Measurements from ENCODE around the gene EIF4A3.

EIF4A3 gene

DNA sequence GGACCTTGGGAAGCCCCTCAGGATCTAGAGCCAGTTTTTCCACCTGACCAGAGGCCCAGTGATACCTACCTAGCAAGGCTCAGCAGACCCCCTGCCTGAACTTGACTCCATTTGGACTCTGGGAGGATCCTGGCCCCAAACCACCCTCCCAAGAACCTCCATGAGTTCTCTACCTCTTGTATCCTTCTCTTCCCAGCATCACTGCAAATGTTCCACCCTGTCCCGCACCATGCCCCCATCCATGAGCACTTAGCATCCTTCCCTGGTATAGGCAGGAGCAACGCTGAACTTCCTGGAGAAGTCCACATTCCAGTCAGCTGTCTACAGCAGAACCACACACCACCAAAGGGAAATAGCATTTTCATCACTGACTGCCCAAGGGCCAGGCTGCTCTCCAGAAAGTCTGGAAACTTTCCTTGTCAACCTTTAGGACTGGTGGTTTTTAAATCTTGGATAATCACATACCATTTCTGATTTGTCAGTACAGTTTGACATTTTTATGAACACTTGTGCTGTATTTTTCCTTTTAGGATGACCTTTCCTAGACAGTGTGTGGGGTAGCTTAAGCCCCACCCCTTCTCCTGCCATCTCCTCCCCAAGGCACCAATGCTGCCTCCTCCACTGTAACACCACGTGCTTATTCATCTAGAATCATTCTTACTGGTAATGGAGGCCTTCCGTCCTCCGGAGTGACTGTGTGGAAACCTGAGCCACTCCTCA, 13.9 kb downstream of the EIF4A3 start:
- DNase-seq (ENCODE audit: low spot score) = no peak

DNA sequence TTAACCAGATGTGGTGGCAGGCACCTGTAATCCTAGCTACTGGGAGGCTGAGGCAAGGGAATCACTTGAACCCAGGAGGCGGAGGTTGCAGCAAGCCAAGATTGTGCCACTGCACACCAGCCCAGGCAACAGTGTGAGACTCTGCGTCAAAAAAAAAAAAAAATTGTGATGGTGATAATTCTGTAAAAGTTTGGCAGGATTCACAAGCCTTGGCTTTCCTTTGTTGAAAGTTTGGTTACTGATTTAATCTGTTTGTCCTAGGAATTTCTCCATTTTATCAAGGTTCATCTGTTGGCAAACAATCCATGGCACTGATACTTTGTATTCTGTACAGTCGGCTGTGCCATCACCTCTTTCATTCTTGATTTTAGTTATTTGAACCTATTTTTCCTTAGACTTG, 15.9 kb downstream of the EIF4A3 start:
- DNase-seq (ENCODE audit: low spot score) = no peak

DNA sequence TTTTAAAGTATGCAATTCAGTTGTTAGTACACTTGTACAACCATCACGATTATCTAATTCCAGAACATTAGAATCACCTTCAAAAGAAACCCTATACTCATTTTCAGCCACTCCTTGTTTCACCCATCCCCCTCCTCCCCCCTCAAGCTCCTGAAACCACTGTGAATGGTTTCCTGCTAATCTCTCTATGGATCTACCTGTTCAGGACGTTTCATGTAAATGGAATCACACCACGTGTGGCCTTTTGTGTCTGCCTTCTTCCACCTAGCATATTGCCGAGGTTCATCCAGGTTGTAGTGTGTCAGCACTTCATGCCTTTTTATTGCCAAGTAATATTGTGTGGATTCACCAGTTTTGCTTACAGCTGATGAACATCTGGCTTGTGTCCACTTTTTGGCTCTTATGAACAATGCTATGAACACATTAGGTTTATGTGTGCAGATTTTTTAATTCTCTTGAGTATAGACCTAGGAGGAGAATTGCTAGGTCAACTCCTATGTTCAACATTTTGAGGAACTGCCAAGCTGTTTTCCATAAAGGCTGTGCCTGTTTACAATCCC, 17.8 kb downstream of the EIF4A3 start:
- no peak for DNase-seq (ENCODE audit: low spot score)

- no peak for DNase-seq (ENCODE audit: low spot score)
These were observed 20.5 kb downstream of the EIF4A3 start for GRCh38 chr17:80126449-80126715.

DNA sequence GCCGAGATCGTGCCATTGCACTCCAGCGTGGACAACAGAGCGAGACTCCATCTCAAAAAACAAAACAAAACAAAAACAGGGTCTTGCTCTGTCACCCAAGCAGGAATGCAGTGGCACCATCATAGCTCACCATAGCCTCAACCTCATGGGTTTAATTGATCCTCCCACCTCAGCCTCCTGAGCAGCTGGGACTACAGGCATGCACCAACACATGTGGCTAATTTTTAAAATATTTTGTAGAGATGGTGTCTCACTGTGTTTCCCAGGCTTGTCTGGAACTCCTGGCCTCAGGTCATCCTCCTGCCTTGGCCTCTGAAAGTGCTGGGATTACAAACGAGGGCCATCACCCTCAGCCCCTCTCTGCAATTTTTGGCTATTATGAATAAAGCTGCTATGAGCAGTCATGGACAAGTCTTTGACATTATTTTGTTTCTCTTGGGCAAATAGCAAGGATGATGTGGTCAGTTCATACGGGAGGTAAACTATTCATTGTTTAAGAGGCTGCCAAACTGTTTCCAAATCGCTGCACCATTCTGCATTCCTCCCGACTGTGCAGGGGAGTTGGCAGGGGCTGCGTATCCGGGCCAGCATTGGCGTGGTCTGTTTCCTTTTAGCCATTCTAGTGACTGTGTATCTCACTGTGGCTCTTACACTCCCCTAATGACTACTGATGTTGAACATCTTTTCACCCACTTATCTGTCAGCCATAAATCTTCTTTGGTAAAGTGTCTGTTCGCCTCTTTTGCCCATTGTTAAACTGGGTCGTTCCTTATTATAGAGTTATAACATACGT, 21.1 kb downstream of the EIF4A3 start:
- DNase-seq (ENCODE audit: low spot score) = no peak

DNA sequence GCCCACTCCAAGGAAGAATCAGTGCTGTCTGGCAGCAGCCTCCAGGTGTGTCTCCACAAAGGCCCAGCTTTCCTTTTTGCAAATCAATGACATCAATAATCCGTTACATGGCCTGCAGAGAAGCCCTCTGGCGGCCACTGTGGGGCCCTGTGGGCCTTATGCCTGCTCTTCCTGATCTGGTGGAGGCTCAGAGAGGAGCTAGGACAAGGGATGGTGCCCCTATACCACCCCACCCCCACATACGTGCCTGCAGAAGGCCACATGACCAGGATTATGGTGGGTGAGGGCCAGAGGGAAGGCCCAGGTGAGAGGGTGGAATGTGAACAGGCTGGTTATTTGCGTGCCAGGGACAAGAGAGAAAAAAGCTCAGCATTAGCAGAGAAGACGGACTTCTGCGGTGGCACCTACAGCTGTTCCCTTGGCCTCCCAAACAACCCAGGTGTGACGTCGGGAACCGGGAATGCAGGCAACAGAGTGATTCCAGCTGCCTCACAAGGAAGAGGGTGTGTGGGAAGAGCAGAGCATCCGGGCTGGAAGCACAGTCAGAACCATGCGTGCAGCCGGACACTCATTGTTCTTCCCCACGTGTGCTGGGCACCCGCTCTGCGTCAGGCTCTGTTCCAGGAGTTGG, 22.5 kb downstream of the EIF4A3 start:
- peak; percentile 33 for DNase-seq (ENCODE audit: low spot score)

- peak; percentile 37 for DNase-seq (ENCODE audit: low spot score)
These were observed 23.1 kb downstream of the EIF4A3 start for GRCh38 chr17:80123791-80124190.

DNA sequence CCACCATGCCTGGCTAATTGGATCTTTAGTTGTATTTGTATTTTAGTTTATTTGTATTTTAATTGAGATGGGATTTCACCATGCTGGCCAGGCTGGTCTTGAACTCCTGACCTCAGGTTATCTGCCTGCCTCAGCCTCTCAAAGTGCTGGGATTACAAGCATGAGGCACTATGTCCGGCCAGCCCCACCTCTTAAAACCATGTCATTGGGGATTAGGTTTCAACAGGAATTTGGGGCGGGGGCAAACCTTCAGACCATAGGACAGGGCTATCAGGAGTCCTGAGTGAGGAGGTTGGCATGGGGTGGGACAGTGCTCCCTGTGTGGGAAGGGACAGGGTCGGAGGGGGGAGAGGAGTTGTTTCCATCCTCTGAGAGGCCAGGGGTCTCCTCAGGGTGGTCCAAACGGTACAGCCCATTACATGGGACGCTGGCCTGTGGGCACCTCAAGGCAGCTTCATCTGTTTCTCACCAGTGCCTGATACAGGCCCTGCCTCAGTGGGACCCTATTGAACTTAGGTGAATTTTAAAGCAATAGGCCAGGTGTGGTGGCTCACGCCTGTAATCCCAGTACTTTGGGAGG, 23.9 kb downstream of the EIF4A3 start:
- DNase-seq (ENCODE audit: low spot score) = no peak

GRCh38 chr17:80122026-80122575, 24.8 kb downstream of the EIF4A3 start:
- no peak for DNase-seq (ENCODE audit: low spot score)

DNA sequence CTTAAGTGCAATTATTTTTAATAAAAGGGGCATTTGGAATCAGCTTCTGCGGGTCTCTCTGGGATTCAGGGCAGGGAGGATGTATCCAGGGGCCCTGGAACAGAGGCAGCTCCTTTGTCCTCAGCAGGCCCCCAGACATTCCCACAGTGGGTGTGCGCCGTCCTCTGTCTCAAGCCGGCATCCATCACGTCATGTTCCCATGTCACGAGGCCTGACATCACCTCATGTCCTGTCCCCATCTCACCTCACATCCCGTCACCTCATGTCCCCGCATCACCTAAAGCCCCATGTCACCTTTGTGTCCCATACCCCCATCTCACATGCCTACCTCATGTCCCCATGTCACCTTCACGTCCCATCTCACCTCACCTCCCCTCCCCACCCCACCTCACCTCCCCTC, 27.1 kb downstream of the EIF4A3 start:
- DNase-seq (ENCODE audit: low spot score) = no peak

- no peak for DNase-seq (ENCODE audit: low spot score)
These were observed 27.6 kb downstream of the EIF4A3 start for GRCh38 chr17:80119271-80119791.

DNA sequence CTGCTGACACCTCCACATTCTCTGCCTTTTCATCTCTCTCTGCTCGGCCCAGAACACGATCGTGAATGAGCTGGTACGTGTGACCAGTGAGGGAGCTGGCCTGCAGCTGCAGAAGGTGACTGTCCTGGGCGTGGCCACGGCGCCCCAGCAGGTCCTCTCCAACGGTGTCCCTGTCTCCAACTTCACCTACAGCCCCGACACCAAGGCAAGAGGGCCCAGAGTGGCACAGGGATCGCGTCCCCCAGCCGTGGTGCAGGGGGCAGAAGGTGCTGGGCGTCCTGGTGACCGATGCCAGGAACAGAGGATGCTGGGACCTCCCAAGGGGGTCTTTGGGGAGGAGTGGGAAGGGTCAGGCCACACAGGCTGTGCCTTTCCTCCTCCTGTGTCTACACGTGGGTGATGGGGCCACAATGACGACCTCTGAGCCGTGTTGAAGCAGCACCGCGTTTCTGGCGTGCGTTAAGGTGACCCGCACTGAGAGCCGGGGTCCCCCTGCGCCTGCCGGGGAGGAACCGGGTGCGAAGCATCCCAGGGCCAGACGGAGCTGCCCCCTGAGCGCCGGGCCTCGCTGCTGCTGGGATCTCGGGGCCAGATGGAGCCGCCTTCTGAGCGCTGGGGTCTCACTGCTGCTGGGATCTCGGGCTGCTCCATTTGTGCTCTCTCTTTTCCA, 28.2 kb downstream of the EIF4A3 start:
- DNase-seq (ENCODE audit: low spot score) = no peak

DNA sequence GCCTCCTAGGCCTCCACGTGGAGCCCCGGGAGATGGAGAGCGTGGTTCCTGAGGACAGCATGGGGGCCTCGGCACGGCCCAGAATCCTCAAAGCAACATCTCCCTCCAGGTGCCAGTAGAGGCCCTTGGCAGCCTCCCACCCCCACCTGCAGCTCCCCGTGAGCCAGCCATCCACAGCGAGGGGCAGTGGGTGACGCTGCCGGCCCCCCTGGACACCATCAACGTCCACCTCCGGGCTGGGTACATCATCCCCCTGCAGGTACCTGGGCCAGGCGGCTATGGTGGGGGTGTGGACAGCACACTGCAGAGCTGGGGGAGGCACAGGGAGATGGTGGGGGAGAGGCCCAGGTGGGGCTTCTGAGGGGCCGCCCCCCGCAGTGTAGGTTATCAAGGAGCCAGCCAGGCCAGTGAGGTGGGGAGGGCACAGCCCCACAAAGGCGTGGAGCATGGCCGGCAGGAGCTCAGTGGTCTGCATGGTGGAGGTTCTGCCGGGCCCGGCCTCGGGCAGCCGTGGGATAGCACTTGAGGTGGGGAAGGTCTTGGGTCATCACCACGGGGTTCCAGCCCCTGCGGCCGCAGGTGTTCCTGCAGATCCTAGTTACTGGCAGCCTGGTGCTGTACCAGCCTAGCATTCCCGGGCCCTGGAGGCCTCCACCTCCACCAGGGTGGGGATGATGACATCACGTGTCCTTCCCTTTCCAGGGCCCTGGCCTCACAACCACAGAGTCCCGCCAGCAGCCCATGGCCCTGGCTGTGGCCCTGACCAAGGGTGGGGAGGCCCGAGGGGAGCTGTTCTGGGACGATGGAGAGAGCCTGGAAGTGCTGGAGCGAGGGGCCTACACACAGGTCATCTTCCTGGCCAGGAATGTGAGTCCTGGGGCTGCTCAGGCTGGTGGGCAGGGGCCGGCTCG, 29.2 kb downstream of the EIF4A3 start:
- no peak for DNase-seq (ENCODE audit: low spot score)

GRCh38 chr17:80116921-80117380, 30.0 kb downstream of the EIF4A3 start:
- no peak for DNase-seq (ENCODE audit: low spot score)

- DNase-seq (ENCODE audit: low spot score) = no peak
These were observed 30.5 kb downstream of the EIF4A3 start for GRCh38 chr17:80116276-80116920.

DNA sequence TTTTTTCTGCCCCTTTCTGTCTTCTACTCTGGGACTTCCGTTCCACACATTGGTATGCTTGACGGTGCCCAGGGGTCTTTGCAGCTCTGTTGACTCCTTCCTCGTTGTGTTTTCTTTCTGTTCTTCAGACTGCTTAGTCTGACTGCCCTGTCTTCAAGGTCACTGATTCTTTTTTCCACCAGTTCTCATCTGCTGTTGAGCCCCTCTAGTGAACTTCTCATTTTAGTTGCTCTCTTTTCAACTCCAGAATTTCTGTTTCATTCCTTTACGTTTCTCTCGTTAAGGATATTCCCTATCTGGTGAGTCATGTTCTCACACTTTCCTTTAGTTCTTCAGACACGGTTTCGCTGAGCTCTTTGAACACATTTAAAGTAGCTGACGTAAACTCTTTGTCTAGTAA, 31.8 kb downstream of the EIF4A3 start:
- no peak for DNase-seq (ENCODE audit: low spot score)

DNA sequence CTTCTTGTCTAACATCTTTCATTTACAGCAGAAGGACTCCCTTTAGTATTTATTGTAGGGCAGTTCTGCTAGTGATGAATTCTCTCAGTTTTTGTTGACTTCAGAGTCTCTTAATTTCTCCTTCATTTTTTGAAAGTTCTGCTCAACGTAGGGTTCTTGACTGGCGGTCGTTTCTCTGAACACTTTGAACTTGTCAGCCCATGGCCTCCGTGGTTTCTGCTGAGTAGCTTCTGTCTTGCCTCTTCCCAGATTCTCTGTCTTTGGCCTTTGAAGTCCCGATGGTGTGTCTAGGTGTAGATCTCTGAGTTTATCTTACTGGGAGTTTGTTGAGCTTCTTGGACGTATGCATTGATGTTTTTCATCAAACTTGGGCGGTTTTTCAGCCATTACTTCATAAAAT, 32.2 kb downstream of the EIF4A3 start:
- no peak for DNase-seq (ENCODE audit: low spot score)

- no peak for DNase-seq (ENCODE audit: low spot score)
These were observed 33.9 kb downstream of the EIF4A3 start for GRCh38 chr17:80113033-80113484.

- no peak for DNase-seq (ENCODE audit: low spot score)
These were observed 34.4 kb downstream of the EIF4A3 start for GRCh38 chr17:80112471-80113032.

Data from RKO (cell line).